GM06990 (cell line): ENCODE data around the gene CKLF.

Experiments
- DNase-seq: peaks from one replicate; pipeline ENCODE4 v3.0.0-alpha.2; 2011; ENCODE audit not compliant: insufficient read length; ENCODE audit errors: extremely low read depth
- H3K27me3 ChIP-seq: replicated peaks from 2 replicates; pipeline ENCODE4 v1.6.0; 2011; ENCODE audit warnings: low read length; ENCODE audit not compliant: control insufficient read depth, insufficient read depth
- H3K36me3 ChIP-seq: 2 replicates; pipeline ENCODE4 v1.5.1; 2011; ENCODE audit warnings: low read length; ENCODE audit not compliant: control insufficient read depth, insufficient read depth
- H3K4me3 ChIP-seq: replicated peaks from 2 replicates; pipeline ENCODE4 v1.5.1; 2011; ENCODE audit warnings: low read depth, mild to moderate bottlenecking, control low read depth, low read length
- CTCF ChIP-seq: IDR thresholded peaks from 2 replicates; pipeline ENCODE4 v1.5.1; 2011; ENCODE audit warnings: low read length, control low read depth, mild to moderate bottlenecking, inconsistent platforms; ENCODE audit not compliant: insufficient read depth, poor library complexity, severe bottlenecking

Gene CKLF

GRCh38 chr16:66528294-66528693 lies 24.1 kb upstream of the CKLF start:
- TF ChIP-seq CTCF = no peak
- Histone ChIP-seq H3K36me3 (no peaks in the 10 kb centered on the region; the same call in 1 of the 2 replicates), H3K4me3 (no peak overlapping the region), H3K27me3 (no peaks in the 10 kb centered on the region; the same call in 1 of the 2 replicates)
- no peak for DNase-seq

DNA sequence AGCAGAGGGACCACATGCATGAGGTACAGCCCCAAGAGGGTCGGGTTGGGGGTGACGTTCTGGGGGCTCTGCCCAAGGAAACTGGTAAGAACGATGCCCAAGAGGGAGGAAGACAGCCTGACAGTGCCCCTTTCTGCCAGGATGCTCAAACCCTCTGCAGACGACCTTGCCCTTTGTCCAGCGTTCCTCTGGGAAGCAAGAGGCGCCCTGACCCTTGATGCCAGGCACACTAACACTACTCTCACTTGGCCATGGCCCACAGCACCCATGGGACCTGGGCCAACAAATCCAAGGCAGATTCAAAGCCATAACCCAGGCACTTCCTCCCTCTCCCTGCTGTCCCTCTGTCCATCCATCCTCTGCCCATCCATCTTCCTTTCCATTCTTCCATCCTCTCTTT lies 22.9 kb upstream of the CKLF start:
- H3K4me3 ChIP-seq = no peak overlapping the region
- TF ChIP-seq CTCF = no peak
- DNase-seq = no peak
- H3K36me3 ChIP-seq = no peaks in the 10 kb centered on the region; the same call in 1 of the 2 replicates
- no peaks in the 10 kb centered on the region; the same call in 1 of the 2 replicates for H3K27me3 ChIP-seq

DNA sequence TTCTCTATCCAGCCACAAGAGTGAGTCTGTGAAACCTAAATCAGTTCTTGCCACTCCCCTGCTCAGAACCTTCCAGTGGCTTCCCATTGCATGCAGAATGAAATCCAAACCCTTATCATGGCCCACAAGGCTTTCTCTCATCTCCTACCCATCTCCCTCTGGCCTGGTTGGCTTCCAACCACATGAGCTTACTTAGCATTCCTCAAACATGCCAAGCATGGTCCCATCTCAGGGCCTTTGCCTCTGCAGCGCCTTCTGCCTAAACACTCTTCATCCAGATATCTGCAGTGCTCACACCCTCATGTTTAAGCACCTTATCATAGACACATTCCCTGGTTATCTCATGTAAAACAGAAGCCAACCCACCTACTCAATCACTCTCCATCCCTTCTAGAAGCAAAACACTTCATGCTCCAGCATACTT lies 18.0 kb upstream of the CKLF start:
- Histone ChIP-seq H3K36me3 (no peaks in the 10 kb centered on the region), H3K4me3 (no peak overlapping the region), H3K27me3 (no peaks in the 10 kb centered on the region; the same call in 1 of the 2 replicates)
- no peak for DNase-seq
- no peak for TF ChIP-seq CTCF

GRCh38 chr16:66536525-66536924 lies 15.9 kb upstream of the CKLF start:
- no peaks in the 10 kb centered on the region for H3K36me3 ChIP-seq
- no peak for TF ChIP-seq CTCF
- no peak overlapping the region for H3K4me3 ChIP-seq
- DNase-seq = no peak
- no peaks in the 10 kb centered on the region for H3K27me3 ChIP-seq

DNA sequence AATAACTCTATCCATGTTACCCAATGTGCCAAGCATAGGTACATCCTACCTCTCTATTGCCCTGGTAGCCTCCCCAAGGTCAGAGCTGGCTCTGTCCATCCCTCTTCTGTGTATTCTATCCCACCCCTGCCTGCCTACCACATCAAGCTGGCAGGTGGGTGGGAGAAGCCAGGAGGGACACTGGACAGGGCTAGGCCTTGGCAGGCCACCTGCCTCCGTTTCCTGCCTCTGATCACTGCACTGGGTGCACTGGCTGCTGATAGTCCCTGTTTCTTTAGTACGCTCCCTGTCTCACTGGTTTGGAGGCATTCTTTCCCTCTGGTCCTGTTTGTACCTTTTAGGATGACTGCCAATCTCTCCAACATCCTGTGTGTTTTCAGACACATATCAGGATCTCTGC lies 15.1 kb upstream of the CKLF start:
- DNase-seq = no peak
- no peak for TF ChIP-seq CTCF
- Histone ChIP-seq H3K27me3 (no peaks in the 10 kb centered on the region), H3K36me3 (no peaks in the 10 kb centered on the region), H3K4me3 (no peak overlapping the region)

- H3K36me3 ChIP-seq = no peaks in the 10 kb centered on the region
- no peak for TF ChIP-seq CTCF
- no peak overlapping the region for H3K4me3 ChIP-seq
- no peak for DNase-seq
- H3K27me3 ChIP-seq = no peaks in the 10 kb centered on the region
Observed at GRCh38 chr16:66538910-66539309, 13.5 kb upstream of the CKLF start.
